HFF-Myc (cell line): ENCODE measurements around the gene CCDC51.

Source experiments
- DNase-seq: peaks from one replicate; pipeline ENCODE4 v3.0.0-alpha.2; 2011; ENCODE audit warnings: low read depth; ENCODE audit errors: extremely low read depth
- H3K4me3 ChIP-seq: replicated peaks from 2 replicates; pipeline ENCODE4 v1.5.1; 2011; ENCODE audit warnings: low read depth, mild to moderate bottlenecking, control low read depth, low read length
- CTCF ChIP-seq: IDR thresholded peaks from 2 replicates; pipeline ENCODE4 v1.5.1; 2012; ENCODE audit warnings: mild to moderate bottlenecking, low read depth, low read length, control low read depth; ENCODE audit errors: missing control alignments

The CCDC51 gene

GRCh38 chr3:48406443-48407431 is 33.2 kb downstream of the CCDC51 start:
- no peak for TF ChIP-seq CTCF
- no peak overlapping the region for H3K4me3 ChIP-seq
- DNase-seq = no peak

GRCh38 chr3:48405971-48406370 is 33.9 kb downstream of the CCDC51 start:
- TF ChIP-seq CTCF = no peak
- no peak for DNase-seq
- no peak overlapping the region for H3K4me3 ChIP-seq

GRCh38 chr3:48405343-48405881 is 34.5 kb downstream of the CCDC51 start:
- no peak for TF ChIP-seq CTCF
- no peak for DNase-seq
- H3K4me3 ChIP-seq = no peak overlapping the region

- no peak for TF ChIP-seq CTCF
- no peak for DNase-seq
- no peak overlapping the region for H3K4me3 ChIP-seq
Measured at GRCh38 chr3:48404440-48405342, 35.2 kb downstream of the CCDC51 start.

GRCh38 chr3:48403533-48404439 is 36.1 kb downstream of the CCDC51 start:
- H3K4me3 ChIP-seq = no peak overlapping the region
- no peak for TF ChIP-seq CTCF
- no peak for DNase-seq

- no peak for DNase-seq
- no peak overlapping the region for H3K4me3 ChIP-seq
- TF ChIP-seq CTCF = no peak
Measured at GRCh38 chr3:48402907-48403306, 37.0 kb downstream of the CCDC51 start.
